ENCODE data around the gene POGLUT2. TPM values are rescaled to one million over a fixed set of nuclear protein-coding genes. Genes with fewer than 3 reads are reported as not detected.
"Not testable (repeated sequence)": the region's sequence is repeated elsewhere in the genome, so short reads cannot be mapped to it uniquely, and the experiment has no call there.

Gene POGLUT2
- polyA plus RNA-seq, 1 donor = 21.3 TPM

DNA sequence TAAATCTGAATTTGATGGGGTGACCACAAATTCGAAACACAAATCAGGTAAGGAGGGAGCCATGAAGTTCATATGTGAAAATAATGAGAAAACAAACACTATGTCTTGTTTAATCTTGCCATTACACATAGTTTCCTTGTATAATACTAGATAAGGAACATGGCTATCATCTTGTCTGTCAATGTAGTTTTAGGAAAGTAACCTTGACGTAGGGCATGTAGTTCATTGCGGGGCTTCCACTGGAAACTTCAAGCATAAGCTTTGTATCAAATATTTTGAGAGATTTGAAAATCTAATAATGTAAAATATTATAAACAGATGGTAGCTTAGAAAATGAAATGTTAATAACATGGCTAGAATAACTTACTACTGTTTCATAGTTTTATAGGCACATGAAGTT is 8.9 kb upstream of the POGLUT2 start:
- no peak for DNase-seq (ENCODE audit: low read depth)

DNA sequence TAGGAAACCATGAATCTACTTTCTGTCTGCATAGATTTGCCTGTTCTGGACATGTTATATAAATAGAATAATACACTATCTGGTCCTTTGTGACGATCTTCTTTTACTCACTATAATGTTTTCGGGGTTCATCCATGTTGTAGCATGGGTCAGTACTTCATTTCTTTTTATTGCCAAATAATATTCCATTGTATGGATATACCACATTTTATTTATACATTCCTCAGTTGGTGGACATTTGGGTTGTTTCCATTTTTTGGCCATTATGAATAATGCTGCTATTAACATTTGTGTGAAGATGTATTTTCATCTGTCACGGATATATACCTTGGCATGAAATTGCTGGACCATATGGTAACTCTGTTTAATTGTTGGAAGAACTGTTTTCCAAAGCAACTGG is 6.9 kb upstream of the POGLUT2 start:
- DNase-seq (ENCODE audit: low read depth) = no peak

DNA sequence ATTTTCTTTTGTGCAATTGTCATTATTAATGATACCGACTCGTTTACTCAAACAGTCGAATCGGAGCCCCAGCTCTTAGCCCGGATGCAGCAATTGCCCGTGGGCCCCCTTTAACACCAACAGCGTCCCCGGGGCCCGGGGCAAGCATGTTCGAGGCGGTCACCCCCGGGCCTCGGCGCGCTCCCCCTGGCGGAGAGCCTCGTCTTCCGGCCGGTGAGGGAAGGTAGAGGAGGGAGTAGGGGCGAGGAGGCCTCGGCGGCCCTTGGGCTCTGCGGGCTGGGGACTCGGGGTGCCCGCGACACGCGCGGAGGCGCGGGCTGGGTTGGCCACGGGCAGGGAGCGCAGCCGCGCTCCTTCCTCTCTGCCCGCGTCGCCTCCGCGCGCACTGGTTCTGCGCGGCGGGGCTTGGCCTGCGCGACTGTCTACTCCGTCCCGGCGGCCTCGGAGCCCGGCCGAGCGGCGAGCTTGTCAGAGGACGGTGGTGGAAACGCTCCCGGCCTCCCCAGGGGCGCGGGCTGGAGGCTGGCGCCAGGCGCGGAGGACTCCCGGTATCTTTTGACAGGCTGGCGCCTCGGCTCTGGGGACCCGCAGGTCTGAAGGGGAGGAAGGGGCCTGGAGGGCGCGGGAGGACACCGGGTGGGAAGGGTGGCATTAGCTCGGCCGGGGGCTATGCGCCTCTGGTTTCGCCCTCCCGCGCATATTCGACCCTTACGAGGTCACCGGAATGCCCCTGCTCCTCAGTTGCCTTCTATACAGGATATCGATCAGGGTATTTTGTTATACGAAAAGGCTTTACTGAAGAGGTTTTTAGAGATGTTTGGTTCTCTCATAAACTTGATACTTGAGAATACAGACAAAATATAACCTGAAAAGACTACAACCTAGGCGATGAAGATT is 1.6 kb upstream of the POGLUT2 start:
- no peak for DNase-seq (ENCODE audit: low read depth)

DNA sequence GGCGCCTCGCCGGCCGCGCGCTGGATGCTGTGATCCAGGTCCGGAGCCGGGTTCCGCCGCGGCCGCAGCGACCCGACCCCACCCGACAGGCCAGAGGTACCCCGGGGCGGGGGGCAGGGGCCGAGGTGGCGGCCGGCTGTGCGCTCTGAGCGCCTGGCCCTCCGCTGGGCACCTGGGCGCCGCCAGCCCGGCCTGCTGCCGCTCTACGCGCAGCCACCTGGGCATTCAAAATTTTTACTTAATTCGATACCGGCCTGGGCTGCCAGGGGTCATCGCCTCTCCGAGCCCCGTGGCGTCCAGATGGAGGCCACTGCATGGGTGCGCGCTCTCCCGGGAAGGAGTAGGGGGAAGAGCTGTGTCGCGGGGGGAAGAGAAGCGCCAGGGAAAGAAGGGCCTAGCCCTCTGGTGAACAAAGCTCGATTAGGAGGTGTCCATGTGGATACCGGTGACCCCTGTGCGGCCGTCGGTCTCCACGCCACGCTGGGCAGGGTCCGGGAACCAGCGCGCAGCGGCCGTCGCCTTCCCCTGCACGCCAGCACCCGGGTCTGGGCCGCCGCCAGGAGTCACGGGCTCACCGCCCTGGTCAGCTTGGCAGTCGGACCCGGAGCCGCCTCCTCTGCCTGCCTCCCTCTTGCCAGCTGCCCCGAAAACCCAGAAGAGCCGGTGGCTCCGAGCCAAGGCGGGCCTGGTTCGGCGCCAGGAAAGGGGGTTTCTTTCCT is 809 bp upstream of the POGLUT2 start:
- DNase-seq (ENCODE audit: low read depth) = no peak

DNA sequence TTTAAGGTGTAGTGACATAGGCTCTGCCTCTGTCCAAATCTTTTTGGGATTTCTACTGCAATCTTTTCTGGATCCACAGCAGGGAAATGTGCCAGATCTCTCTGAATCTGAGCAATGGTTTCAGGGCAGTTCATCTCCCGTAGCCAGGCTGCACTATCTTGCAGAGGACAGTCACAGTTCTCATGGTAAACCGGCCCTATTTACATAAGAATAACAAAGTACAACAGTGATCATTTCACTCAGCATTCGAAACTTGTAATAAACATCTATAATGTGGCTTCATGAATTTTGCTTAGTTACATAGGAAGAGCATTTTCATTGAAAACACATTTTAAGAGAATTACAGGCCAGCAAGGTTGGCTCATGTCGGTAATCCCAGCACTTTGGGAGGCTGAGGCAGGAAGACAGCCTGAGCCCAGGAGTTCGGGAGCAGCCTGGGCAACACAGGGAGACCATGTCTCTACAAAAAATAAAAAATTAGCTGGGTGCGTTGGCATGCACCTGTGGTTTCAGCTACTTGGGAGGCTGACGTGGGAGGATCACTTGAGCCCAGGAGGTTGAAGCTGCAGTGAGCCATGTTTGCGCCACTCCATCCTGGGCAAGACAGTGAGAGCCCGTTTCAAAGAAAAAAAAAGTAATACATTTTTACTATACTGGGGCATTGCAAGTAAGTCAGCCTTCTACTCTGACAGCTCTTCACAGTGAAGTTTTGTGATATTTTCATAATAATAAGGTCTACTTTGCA is 5.0 kb downstream of the POGLUT2 start:
- DNase-seq (ENCODE audit: low read depth) = no peak

DNA sequence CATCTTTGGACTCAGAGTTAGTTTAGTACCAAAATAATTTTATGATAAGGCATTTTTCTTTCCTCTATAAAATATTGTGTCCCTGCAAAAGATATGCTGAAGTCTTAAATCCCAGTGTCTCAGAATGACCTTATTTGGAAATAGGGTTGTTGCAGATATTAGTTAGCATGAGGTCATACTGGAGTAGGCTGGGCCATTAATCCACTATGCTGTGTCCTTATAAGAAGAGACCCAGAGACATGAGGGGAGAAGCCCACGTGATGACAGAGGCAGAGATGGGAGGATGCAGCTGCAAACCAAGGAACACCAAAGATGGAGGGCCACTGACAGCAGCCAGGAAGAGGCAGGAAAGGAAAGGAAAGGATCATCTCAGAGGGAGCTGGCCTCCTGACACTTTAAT is 6.4 kb downstream of the POGLUT2 start:
- no peak for DNase-seq (ENCODE audit: low read depth)

DNA sequence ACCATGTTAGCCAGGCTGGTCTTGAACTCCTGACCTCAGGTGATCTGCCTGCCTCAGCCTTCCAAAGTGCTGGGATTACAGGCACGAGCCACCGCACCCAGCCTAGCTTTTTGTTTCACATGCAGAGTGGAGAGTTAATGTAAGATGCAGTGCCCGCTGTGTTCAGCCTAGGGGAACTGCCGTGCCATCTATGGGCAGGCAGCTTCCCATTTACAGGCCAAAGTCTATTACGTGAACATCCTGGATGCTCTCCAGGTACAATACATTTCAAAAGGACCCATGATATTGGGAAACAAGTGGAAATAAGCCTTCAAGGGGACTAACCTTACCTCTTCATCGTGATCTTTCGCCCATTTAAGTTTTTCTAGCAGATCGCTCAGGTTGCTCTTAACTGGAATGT is 10.1 kb downstream of the POGLUT2 start:
- DNase-seq (ENCODE audit: low read depth) = no peak

DNA sequence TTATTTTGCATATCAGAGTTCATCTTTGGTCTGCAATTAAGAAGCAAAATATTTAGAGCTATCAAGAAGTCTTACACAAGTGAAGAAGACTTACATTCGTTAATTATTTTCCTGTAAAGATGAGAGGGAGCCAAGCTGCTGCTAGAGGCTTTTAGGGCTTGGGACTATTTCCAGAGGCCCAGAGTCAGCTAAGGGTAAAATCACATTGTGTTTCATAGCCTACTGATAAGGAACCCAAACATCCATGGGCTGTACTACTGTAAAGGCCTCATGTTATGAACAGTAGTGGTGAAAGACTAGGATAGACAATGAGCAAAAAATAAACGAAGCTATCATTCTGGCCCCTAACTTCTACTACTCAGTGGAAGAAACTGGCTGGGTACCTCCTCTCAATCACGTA is 14.3 kb downstream of the POGLUT2 start:
- DNase-seq (ENCODE audit: low read depth) = no peak

DNA sequence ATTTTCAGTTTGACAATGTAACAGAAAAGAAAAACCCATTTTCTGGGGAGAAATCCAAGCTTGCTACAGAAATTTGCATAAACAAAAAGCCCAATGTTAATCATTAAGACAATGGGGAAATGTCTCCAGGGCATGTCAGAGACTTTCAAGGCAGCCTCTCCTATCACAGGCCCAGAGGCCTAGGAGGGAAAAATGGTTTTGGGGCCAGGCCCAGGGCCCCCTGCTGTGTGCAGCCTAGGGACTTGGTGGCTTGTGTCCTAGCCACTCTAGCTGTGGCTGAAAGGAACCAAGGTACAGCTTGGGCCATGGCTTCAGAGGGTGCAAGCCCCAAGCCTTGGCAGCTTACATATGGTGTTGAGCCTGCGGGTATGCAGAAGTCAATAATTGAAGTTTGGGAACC is 17.2 kb downstream of the POGLUT2 start:
- no peak for DNase-seq (ENCODE audit: low read depth)

DNA sequence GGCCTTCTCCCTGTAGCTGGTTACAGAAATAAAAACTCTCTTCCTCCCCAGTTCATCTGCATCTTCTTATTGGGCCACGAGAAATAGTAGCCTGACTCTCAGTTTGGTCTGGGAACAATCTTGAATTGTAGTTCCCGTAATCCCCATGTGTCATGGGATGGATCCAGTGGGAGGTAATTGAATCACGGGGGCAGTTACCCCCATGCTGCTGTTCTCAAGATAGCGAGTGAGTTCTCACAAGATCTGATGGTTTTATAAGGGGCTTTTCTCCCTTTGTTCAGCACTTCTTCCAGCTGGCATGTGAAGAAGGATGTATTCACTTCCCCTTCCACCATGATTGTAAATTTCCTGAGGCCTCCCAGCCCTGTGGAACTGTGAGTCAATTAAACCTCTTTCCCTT is 18.1 kb downstream of the POGLUT2 start:
- DNase-seq (ENCODE audit: low read depth) = not testable (repeated sequence)

DNA sequence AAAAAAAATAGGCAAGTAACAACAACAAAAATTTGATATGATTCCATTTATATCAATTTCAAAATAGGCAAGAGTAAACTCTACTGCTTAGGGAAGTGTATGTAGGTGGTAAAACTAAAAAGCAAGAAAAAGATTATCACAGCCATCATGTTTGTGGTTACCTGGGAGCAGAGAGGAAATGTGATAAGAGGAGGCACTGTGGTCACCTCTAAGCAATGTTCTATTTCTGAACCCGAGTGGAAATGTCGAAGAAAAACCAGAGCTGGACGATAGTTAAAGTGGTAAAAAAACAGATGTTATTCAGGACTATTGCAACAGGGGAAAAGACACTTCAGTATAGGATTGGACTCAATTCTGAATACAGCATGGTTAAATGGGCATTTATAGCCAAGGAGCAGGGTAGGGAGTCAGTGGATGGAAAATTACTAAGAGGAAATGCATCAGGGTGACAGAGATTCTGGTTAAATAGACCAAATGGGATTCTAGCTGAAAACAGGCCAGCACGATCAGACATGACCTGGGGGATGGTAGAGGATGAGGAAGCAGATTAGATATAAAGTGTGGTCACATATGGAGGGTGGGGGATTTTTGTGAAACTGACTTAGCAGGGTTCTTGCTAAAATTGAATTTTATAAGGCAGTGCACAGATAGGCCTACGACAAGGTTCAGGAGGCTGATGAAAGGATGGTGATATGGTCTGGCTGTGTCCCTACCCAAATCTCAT is 19.2 kb downstream of the POGLUT2 start:
- no peak for DNase-seq (ENCODE audit: low read depth)

DNA sequence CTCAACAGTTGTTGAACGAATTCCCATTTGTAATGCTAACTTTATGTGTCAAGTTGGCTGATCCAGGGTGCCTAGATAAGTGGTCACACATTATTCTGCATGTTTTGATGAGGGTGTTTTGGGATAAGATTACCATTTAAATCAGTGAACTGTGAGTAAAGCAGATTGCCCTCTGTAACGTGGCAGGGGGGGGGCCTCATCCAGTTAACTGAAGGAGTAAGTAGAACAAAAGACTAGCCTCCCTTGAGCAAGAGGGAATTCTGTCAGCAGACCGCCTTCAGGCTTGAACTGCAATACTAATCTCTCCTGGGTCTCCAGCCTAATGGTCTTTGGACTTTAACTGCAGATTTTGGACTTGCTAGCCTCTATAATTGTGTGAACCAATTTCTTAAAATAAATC is 21.0 kb downstream of the POGLUT2 start:
- no peak for DNase-seq (ENCODE audit: low read depth)

DNA sequence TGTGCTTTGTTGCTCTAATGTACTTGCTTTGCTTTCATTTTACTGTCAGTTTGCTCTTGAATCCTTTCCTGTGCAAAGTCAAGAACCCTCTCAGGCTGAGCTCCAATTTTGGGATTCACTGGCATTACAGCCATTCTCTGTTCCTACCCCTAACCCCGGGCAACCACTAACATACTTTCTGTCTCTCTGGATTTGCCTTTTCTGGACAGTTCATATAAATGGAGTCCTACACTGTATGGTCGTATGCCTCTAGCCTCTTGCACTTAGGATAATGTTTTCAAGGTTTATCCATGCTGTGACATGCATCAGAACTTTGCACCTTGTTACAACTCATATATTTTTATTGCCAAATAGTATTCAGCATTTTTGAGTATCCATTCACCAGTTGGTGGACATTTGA is 22.5 kb downstream of the POGLUT2 start:
- no peak for DNase-seq (ENCODE audit: low read depth)

DNA sequence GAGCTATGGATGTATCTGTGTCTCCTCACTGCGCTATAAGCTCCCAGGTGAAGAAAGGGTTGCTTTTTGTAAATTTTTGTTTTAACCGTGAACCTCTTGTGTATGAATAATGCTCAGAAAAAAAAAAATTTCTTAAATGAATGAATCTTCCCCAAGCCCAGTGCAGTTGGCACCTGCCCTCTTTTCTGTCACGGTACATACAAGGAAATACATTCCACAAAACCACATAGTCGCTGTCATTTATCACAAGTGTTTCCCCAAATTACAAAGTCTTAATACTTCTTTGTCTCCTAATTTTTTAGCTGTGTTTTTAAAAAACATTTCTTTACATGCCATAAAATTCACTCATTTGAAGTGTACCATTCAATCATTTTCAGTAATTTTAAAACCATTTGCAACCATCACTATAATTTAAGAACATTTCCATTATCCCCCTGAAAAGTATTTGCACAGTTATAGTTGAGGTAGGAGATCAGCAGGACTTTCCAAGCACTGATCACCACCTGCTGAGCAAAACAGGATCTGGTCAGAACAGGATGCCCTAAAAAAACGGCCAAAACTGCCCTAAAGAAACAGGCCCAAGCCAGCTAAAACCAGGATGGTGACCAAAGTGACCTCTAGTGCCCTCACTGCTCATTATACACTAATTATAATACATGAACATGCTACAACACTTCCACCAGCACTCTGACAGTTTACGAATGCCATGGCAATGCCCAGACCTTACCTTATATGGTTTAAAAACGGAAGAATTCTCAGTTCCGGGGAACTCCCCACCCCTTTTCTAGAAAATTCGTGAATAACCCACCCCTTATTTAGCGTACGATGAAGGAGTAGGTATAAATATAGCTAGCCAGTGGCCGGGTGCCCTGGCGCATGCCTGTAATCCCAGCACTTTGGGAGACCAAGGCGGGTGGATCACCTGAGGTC is 23.9 kb downstream of the POGLUT2 start:
- DNase-seq (ENCODE audit: low read depth) = no peak

DNA sequence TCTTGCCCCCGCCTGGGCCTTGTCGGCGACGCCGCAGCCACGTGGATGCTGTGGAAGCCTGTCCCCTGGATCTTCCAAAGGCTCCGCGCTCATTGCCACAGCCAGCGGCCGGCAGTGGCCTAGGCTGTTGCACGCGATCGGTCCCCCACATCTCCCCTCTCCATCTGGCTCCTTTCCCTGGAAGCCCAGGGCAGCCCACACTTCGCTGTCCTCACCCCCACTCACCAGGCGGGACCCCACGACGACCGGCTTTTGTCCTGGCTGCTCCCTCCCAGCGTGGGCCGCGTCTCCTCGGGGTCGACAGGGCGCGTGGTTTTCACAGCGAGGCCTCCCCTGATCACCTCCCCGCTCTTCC is 24.6 kb downstream of the POGLUT2 start:
- DNase-seq (ENCODE audit: low read depth) = no peak

DNA sequence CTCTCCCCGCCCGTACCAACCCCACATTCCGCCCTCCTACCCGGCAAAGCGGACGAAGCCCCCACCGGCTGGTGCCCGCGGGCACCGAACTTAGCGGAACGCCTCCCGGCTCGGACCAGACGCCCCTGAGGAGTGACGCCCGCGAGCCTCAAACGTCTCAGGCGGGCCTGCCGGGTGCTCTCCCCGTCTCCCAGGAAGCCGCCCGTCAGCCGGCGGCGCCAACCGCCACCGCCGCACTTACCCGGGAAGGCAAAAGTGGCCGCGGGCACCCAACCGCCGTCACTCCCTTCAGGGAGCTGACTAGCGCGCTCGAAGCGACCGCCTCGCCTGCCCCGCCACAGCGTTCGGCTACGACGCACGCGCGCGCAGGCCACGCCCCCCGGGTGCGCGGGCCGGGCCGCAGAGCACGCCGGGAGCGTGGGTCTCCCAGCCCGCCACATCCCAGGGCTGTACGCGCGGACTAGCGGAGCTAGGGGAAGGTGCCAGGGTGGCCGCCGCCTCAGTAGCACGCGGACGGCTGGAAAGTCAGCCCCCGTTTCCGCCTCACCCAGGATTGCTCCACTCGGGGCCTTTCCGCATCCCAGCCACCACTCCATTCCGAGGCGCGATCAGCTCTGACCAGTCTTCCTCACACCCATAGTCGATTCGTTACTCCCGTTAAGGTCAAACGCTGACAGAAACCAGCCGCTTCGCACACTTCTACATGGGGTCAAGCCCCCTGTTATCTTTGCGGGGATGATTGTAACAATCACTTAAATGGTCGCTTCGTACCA is 25.1 kb downstream of the POGLUT2 start, which contains the start of gene TEX30:
TSS of gene TEX30 (minus strand) at position 346 of the 773 bp plus-strand sequence. CDS start 3,760 bp downstream, outside the sequence.
- DNase-seq (ENCODE audit: low read depth) = peak; percentile 46

DNA sequence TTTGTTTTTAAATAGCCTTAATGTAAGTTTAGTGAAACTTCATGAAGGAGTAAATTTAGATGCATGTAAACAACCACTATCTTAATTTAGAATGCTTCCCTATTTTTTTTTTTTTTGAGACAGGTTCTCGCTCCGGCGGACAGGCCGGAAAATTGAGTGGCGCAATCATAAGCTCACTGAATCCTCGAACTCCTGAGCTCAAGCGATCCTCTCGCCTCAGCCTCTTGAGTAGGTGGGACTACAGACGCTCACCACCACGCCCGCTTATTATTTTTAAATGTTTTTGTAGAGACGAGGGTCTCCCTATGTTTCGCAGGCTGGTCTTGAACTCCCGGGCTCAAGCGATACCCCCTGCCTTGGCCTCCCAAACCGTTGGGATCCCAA is 26.7 kb downstream of the POGLUT2 start:
- DNase-seq (ENCODE audit: low read depth) = no peak

DNA sequence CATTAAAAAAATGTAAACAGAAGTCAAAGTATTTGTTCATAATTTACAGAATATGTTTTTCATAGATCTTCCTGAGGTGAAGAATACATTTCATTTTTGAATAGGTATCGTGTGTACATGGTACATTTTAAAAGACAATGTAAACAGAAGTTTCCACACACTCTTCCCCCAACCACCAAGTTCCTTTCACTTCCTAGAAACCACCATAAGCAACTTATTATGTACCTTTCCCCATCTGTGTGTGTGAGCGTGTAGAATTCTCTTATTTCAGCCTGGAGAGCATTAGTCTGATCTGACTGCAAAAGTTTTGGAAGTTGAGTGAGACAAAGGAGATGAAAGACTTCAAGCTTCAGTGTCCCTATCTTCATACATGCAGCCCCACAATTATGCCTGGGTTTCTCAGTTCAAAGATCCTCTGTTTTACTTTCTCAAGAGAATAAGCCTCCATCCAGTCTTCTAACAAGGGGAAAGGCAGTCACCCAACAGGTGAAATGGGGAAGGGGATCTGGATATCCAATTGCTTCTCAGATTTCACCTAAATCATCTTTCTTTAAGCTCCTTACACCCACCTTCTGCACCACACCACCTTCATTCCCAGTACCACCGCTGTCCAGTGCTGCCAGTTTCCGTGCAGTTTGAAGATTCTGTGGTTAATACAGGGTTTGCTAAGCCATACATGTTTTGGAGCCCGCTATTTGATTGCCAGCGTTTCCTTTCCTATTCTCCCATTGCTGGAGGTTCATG is 27.3 kb downstream of the POGLUT2 start:
- no peak for DNase-seq (ENCODE audit: low read depth)

DNA sequence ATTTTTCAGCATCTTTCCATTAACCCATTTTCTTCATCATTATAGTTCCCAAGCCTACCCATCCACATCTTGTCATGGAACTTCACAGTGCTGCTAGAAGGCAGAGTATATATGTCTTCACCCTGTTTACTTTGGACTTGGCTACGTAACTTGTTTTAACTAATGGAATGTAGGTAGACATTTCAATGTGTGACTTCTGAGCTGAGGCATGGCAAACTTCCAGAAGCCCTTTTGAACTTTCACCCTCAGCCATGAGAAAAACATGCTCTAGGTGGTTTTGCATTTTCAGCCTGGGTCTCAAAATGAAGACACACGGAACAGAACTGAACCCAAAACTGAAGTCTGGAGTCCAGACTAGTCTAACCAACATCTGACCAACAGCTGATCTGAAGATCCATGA is 28.3 kb downstream of the POGLUT2 start:
- DNase-seq (ENCODE audit: low read depth) = no peak

Data from forelimb muscle (tissue), 1 donor.